ENCODE data around the gene IGSF10. TPM values are rescaled to one million over a fixed set of nuclear protein-coding genes. Genes with fewer than 3 reads are reported as not detected.

Gene IGSF10
- total and polyA plus RNA-seq, 2 of the 8 experiments (the other 6 are each of a cell fraction or from before 2014, with no cell fraction given), result 0.59 to 0.95 TPM

DNA sequence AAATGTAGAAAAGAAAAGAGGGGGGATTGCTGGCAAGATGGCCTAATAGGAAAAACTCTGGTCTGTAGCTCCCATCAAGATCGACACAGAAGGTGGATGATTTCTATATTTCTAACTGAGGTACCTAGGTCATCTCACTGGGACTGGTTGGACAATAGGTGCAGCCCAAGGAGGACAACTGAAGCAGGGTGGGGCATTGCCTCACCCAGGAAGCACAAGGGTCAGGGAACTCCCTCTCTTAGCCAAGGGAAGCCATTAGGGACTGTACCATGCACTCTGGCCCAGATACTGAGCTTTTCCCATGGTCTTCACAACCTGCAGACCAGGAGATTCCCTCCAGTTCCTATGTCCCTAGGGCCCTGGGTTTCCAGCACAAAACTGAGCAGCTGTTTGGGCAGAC, 22.6 kb upstream of the IGSF10 start (continued):
- TF ChIP-seq, protein P1, sequence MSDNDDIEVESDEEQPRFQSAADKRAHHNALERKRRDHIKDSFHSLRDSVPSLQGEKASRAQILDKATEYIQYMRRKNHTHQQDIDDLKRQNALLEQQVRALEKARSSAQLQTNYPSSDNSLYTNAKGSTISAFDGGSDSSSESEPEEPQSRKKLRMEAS (IDR thresholded peaks at IDR 0.05), result no peak
- no peak for TF ChIP-seq KDM5A (IDR thresholded peaks at IDR 0.05; ENCODE audit: low read length)
- TF ChIP-seq SIRT6 (IDR thresholded peaks at IDR 0.05; ENCODE audit: low read length), result no peak
- TF ChIP-seq FOSL1 (IDR thresholded peaks at IDR 0.05; ENCODE audit: insufficient read depth, low read depth, low read length), result no peak
- no peak for TF ChIP-seq EP300 (IDR thresholded peaks at IDR 0.05; ENCODE audit: borderline replicate concordance in 1 of 2, low read depth in 2 of 2, low read length in 2 of 2)
- no peak for TF ChIP-seq CEBPB (IDR thresholded peaks at IDR 0.05; ENCODE audit: low read depth, low read length)
- no peak for TF ChIP-seq RXRA (IDR thresholded peaks at IDR 0.05; ENCODE audit: insufficient read depth, low read depth, low read length)
